Neural progenitor cell (in vitro differentiated cells): ENCODE data around the gene TSPAN17. TPM values are rescaled to one million over a fixed set of nuclear protein-coding genes. Genes with fewer than 3 reads are reported as not detected.

Source experiments
- DNase-seq: peaks from one replicate; pipeline ENCODE4 v3.0.0-alpha.2; 2016; ENCODE audit warnings: low spot score
- H2AFZ ChIP-seq: fragments of 200-600 bp; sonication (generic); replicated peaks from 2 replicates; pipeline ENCODE4 v1.6.1; 2016; ENCODE audit warnings: antibody characterized with exemption
- H3F3A ChIP-seq: fragments of 200-600 bp; sonication (generic); 2 replicates; pipeline ENCODE4 v1.6.1; 2016; ENCODE audit warnings: antibody characterized with exemption, low read depth
- H3K27ac ChIP-seq: fragments of 200-600 bp; sonication (generic); 2 replicates; pipeline ENCODE4 v1.5.1; 2016; ENCODE audit warnings: mild to moderate bottlenecking
- H3K27me3 ChIP-seq: fragments of 200-600 bp; sonication (generic); 2 replicates; pipeline ENCODE4 v1.6.1; 2016; ENCODE audit warnings: mild to moderate bottlenecking, moderate library complexity
- H3K36me3 ChIP-seq: fragments of 200-600 bp; sonication (generic); 2 replicates; pipeline ENCODE4 v1.5.1; 2016
- H3K4me1 ChIP-seq: fragments of 200-600 bp; sonication (generic); 2 replicates; pipeline ENCODE4 v1.6.1; 2016; ENCODE audit warnings: mixed run types
- H3K4me2 ChIP-seq: fragments of 200-600 bp; sonication (generic); 2 replicates; pipeline ENCODE4 v1.6.1; 2016
- H3K4me3 ChIP-seq: fragments of 200-600 bp; sonication (generic); 2 replicates; pipeline ENCODE4 v1.5.1; 2016
- H3K79me2 ChIP-seq: fragments of 200-600 bp; sonication (generic); 2 replicates; pipeline ENCODE4 v1.6.1; 2016; ENCODE audit warnings: low read depth
- H3K9ac ChIP-seq: fragments of 200-600 bp; sonication (generic); 2 replicates; pipeline ENCODE4 v1.6.1; 2016
- H3K9me3 ChIP-seq: fragments of 200-600 bp; sonication (generic); 2 replicates; pipeline ENCODE4 v1.5.1; 2016; ENCODE audit warnings: low read depth
- H4K20me1 ChIP-seq: fragments of 200-600 bp; sonication (generic); 2 replicates; pipeline ENCODE4 v1.6.1; 2016; ENCODE audit warnings: low read depth
- H3K27ac Mint-ChIP-seq: 3 replicates; pipeline ENCODE4 v1.8.0; 2021; ENCODE audit warnings: mixed read lengths
- H3K27me3 Mint-ChIP-seq: 2 replicates; pipeline ENCODE4 v1.8.0; 2022; ENCODE audit warnings: low read depth, mild to moderate bottlenecking, inconsistent platforms, moderate library complexity, mixed read lengths; ENCODE audit not compliant: insufficient read depth
- H3K36me3 Mint-ChIP-seq: 3 replicates; pipeline ENCODE4 v1.8.0; 2021; ENCODE audit warnings: mixed read lengths
- H3K4me1 Mint-ChIP-seq: 3 replicates; pipeline ENCODE4 v1.8.0; 2021; ENCODE audit warnings: mixed read lengths
- H3K4me3 Mint-ChIP-seq: 3 replicates; pipeline ENCODE4 v1.8.0; 2021; ENCODE audit warnings: mild to moderate bottlenecking, moderate library complexity, mixed read lengths
- H3K9me3 Mint-ChIP-seq: 3 replicates; pipeline ENCODE4 v1.8.0; 2020; ENCODE audit warnings: mixed read lengths
- EZH2 ChIP-seq: fragments of 200-600 bp; sonication (generic); IDR thresholded peaks from 2 replicates; pipeline ENCODE4 v1.6.1; 2017; ENCODE audit warnings: antibody characterized with exemption, mild to moderate bottlenecking, moderate library complexity
- EZH2phosphoT487 ChIP-seq: fragments of 200-600 bp; sonication (generic); IDR thresholded peaks from 2 replicates; pipeline ENCODE4 v1.6.1; 2017; ENCODE audit warnings: antibody characterized with exemption
- total RNA-seq: library from RNA; depleted of rRNA; stranded (reverse); fragments of >200 nt; gene quantifications from 2 replicates; pipeline ENCODE4 v1.2.3, GENCODE V29; 2015; ENCODE audit warnings: low replicate concordance
- TF ChIP-seq, protein P1 (sequence below): fragments of 200-600 bp; sonication (generic); IDR thresholded peaks from 2 replicates; pipeline ENCODE4 v1.5.1; 2017; ENCODE audit warnings: antibody characterized with exemption, mild to moderate bottlenecking

The TSPAN17 gene
- total RNA-seq, 1 donor from 2014 or later, result 25.9 TPM

DNA sequence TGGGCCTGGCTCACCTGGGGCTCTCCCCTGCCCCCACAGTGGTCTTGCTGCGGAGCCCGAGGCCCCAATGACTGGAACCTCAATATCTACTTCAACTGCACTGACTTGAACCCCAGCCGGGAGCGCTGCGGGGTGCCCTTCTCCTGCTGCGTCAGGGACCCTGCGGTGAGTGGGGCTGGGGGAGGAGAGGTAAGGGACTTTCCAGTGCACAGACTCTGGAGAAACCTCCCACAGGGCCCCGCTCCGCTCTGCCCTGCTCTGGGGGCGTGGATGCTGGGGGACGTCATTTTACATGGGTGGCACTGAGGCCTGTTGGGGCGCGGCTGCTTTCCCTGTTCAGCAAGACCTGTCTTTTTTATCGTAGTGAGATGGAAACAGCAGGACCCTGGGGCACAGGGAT is 7.6 kb downstream of the TSPAN17 start:
- Histone ChIP-seq H3F3A (no peaks in the 10 kb centered on the region), H3K79me2 (peaks cover 9% of the 10 kb centered on the region), H3K4me2 (no peak overlapping the region), H4K20me1 (peaks cover 17% of the 10 kb centered on the region), H3K36me3 (no peaks in the 10 kb centered on the region), H3K9ac (no peak overlapping the region), H3K27me3 (no peaks in the 10 kb centered on the region), H3K4me1 (peaks cover 4% of the 10 kb centered on the region), H2AFZ (no peak overlapping the region), H3K9me3 (no peaks in the 10 kb centered on the region), H3K27ac (no peak overlapping the region), H3K4me3 (no peak overlapping the region)
- TF ChIP-seq, protein P1, sequence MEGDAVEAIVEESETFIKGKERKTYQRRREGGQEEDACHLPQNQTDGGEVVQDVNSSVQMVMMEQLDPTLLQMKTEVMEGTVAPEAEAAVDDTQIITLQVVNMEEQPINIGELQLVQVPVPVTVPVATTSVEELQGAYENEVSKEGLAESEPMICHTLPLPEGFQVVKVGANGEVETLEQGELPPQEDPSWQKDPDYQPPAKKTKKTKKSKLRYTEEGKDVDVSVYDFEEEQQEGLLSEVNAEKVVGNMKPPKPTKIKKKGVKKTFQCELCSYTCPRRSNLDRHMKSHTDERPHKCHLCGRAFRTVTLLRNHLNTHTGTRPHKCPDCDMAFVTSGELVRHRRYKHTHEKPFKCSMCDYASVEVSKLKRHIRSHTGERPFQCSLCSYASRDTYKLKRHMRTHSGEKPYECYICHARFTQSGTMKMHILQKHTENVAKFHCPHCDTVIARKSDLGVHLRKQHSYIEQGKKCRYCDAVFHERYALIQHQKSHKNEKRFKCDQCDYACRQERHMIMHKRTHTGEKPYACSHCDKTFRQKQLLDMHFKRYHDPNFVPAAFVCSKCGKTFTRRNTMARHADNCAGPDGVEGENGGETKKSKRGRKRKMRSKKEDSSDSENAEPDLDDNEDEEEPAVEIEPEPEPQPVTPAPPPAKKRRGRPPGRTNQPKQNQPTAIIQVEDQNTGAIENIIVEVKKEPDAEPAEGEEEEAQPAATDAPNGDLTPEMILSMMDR, result no peak
- no peak for TF ChIP-seq EZH2phosphoT487
- TF ChIP-seq EZH2, result no peak
- H3K27ac Mint-ChIP-seq, result no peak overlapping the region
- H3K27me3 Mint-ChIP-seq, result peaks cover 19% of the 10 kb centered on the region
- H3K4me3 Mint-ChIP-seq, result no peak overlapping the region
- peaks cover 5% of the 10 kb centered on the region for H3K36me3 Mint-ChIP-seq
- DNase-seq, result no peak
- H3K4me1 Mint-ChIP-seq, result peaks cover 5% of the 10 kb centered on the region
- H3K9me3 Mint-ChIP-seq, result no peaks in the 10 kb centered on the region

DNA sequence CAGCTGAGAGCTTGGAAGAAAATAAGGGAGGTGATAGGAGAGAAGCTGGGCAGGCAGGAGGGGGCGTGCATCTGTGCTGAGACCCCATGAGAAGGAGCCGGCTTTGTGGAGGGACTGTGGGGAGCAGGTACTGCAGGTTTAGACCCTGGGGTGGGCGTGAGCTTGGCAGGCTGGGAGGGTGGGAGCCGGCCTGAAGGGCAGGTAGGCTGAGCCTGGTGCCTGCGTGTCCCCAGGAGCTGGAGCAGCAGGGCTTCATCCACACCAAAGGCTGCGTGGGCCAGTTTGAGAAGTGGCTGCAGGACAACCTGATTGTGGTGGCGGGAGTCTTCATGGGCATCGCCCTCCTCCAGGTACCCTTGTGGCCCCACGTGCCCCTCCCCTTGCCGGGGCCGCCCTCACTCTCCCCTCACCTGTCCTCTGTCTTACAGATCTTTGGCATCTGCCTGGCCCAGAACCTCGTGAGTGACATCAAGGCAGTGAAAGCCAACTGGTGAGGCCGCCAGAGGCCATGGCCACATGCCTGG is 9.2 kb downstream of the TSPAN17 start:
- H3K4me3 ChIP-seq, result no peak overlapping the region
- no peak overlapping the region for H3K27ac ChIP-seq
- H3K4me2 ChIP-seq, result no peak overlapping the region
- DNase-seq, result no peak
- no peaks in the 10 kb centered on the region for H3K9me3 ChIP-seq
- peaks cover 12% of the 10 kb centered on the region for H3K27me3 Mint-ChIP-seq
- no peaks in the 10 kb centered on the region for H3K79me2 ChIP-seq
- H3K9ac ChIP-seq, result no peak overlapping the region
- no peaks in the 10 kb centered on the region for H3K4me1 Mint-ChIP-seq
- H3K36me3 Mint-ChIP-seq, result peaks cover 5% of the 10 kb centered on the region
- H3K27me3 ChIP-seq, result no peaks in the 10 kb centered on the region
- H3K27ac Mint-ChIP-seq, result peak overlapping the region; percentile 4
- TF ChIP-seq EZH2 (no peak), EZH2phosphoT487 (no peak)
- TF ChIP-seq, protein P1, result no peak
- no peak overlapping the region for H3K4me3 Mint-ChIP-seq
- H3K36me3 ChIP-seq, result no peaks in the 10 kb centered on the region
- H3K9me3 Mint-ChIP-seq, result no peaks in the 10 kb centered on the region
- peaks cover 8% of the 10 kb centered on the region for H4K20me1 ChIP-seq
- no peaks in the 10 kb centered on the region for H3K4me1 ChIP-seq
- no peak overlapping the region for H2AFZ ChIP-seq
- H3F3A ChIP-seq, result no peaks in the 10 kb centered on the region

DNA sequence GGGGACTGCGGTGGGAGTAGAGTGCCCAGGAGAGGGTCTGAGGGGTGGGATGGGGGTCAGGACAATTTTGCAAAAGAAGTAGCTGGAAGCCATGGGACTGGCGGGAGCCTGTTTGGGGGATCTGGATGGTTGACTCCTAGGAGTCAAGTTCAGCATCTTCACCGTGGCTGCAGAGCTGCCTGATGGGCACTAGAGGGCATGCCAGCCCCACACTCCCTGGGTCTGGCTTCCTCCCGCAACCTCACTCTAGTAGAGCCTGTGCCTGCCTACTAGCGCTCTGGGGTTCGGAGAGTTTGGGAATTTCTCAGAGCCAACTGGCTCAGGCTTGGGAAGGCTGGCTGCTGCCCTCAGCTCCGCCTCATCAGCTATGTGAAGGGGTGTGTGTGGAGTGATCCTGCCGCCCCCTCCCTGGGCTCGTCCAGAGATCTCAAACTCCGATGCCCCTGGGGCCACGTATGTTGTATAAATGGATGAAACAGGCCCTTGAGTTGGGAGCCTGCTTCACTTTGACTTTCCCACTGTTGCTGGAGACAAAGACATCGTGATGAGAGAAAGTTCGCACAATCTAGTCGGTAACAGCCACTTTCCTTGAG is 10.8 kb downstream of the TSPAN17 start:
- no peaks in the 10 kb centered on the region for H3K36me3 ChIP-seq
- peaks cover 11% of the 10 kb centered on the region for H3K27me3 Mint-ChIP-seq
- H3K9me3 ChIP-seq, result no peaks in the 10 kb centered on the region
- H3K9me3 Mint-ChIP-seq, result no peaks in the 10 kb centered on the region
- H3K4me3 Mint-ChIP-seq, result peak overlapping the region; percentile 43
- no peaks in the 10 kb centered on the region for H3K4me1 ChIP-seq
- H3K9ac ChIP-seq, result no peak overlapping the region
- DNase-seq, result peak; percentile 80
- H3K4me1 Mint-ChIP-seq, result no peaks in the 10 kb centered on the region
- no peaks in the 10 kb centered on the region for H3K79me2 ChIP-seq
- no peak overlapping the region for H3K4me3 ChIP-seq
- no peak overlapping the region for H2AFZ ChIP-seq
- no peaks in the 10 kb centered on the region for H3K27me3 ChIP-seq
- no peak overlapping the region for H3K27ac Mint-ChIP-seq
- H3K36me3 Mint-ChIP-seq, result peaks cover 5% of the 10 kb centered on the region
- no peak overlapping the region for H3K4me2 ChIP-seq
- TF ChIP-seq EZH2phosphoT487 (no peak), EZH2 (no peak)
- TF ChIP-seq, protein P1, result peak; percentile 76
- H3F3A ChIP-seq, result no peaks in the 10 kb centered on the region
- H3K27ac ChIP-seq, result no peak overlapping the region
- peaks cover 8% of the 10 kb centered on the region for H4K20me1 ChIP-seq
